SHP77 treated with DMSO at 0.1 percent for 48 hours (cell line): Measurements from ENCODE around the gene GIGYF1.
A peak's percentile ranks its signal among the peaks of the same experiment; 100 is the strongest.
"Not testable (repeated sequence)": the region's sequence is repeated elsewhere in the genome, so short reads cannot be mapped to it uniquely, and the experiment has no call there.

Source experiments
- DNase-seq: peaks from one replicate; lab custom pipeline; 2025; lab: John Stamatoyannopoulos, UW

The GIGYF1 gene

DNA sequence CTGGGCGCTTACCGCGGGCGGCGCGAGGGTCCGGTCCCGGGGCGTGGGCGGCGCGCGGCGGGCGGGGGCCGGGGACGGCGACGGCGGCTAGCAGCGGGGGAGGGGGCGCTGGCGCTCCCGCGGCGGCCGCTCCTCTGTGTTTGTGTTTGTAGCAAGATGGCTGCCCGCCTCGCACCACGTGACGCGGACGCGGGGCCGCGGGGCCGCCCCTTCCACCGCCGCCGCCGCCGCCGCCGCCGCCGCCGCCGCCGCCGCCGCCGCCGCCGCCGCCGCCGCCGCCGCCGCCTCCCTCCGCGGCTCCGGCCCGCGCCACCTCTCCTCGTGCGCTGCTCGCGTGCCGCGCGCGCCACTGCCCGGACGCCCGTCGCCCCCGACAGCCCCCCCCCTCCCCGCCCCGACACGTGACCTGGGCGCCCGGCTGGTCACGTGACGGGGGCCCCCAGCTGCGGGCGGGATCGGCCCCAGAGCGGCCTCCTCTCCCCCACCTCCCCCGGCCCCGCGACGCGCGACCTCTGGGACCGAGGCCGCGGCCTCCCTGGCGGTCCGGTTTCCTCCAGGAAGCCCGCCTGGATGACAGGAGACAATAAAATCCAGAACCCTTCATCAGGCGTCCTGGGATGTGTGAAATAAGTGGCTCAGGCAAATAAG, at the start of gene GIGYF1:
Gene GIGYF1, minus strand, starts transcription at position 153 of the 648 bp plus-strand sequence. CDS start 6,012 bp downstream, outside the sequence.
- DNase-seq, result peak; percentile 12

- no peak for DNase-seq
These were observed 45.9 kb upstream of the GIGYF1 start for GRCh38 chr7:100739934-100740333.

- no peak for DNase-seq
These were observed 42.6 kb upstream of the GIGYF1 start for GRCh38 chr7:100736671-100737070.

- DNase-seq, result no peak
These were observed 41.7 kb upstream of the GIGYF1 start for GRCh38 chr7:100735730-100736129.

GRCh38 chr7:100731937-100732636, 38.0 kb upstream of the GIGYF1 start:
- DNase-seq, result no peak

- DNase-seq, result no peak
These were observed 36.2 kb upstream of the GIGYF1 start for GRCh38 chr7:100730136-100730800.

GRCh38 chr7:100728196-100728595, 34.1 kb upstream of the GIGYF1 start:
- DNase-seq, result no peak

DNA sequence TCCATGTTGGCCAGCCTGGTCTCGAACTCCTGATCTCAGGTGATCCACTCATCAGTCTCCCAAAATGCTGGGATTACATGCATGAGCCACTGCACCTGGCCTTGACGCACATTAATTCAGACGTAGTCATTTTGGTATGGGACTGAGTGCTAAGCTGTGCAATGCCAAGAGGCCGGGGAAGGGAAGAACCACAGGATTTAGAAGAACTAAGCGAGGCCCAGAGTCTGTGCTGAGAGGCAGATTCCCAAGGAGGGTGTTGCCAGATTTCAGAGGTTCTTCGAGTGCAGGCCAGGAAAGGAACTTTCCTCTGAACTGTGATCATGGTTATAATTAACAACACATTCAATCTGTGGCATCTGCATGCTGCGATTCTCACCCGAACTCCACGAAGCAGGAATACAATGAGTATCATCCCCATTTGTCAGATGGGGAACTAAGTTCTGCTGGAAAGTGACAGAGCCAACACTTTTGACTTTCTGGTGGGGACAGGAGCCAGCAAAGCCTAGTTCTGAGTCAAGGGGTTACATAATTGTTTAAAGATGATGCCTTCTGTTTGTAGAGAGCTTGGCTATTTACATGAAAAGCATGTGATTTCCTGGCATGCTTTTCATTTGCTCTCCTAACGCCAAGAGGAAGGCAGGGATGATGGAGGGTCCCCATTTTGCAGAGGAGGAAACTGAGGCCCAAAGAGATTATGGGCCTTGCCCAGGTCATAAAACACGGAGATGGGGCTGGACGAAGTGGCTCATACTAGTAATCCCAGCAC, 33.1 kb upstream of the GIGYF1 start:
- DNase-seq, result no peak

- DNase-seq, result not testable (repeated sequence)
These were observed 30.3 kb upstream of the GIGYF1 start for GRCh38 chr7:100724364-100724763.

- no peak for DNase-seq
These were observed 29.8 kb upstream of the GIGYF1 start for GRCh38 chr7:100723732-100724275.

GRCh38 chr7:100722480-100723212, 28.6 kb upstream of the GIGYF1 start:
- no peak for DNase-seq

- no peak for DNase-seq
These were observed 27.4 kb upstream of the GIGYF1 start for GRCh38 chr7:100721505-100721812.

DNA sequence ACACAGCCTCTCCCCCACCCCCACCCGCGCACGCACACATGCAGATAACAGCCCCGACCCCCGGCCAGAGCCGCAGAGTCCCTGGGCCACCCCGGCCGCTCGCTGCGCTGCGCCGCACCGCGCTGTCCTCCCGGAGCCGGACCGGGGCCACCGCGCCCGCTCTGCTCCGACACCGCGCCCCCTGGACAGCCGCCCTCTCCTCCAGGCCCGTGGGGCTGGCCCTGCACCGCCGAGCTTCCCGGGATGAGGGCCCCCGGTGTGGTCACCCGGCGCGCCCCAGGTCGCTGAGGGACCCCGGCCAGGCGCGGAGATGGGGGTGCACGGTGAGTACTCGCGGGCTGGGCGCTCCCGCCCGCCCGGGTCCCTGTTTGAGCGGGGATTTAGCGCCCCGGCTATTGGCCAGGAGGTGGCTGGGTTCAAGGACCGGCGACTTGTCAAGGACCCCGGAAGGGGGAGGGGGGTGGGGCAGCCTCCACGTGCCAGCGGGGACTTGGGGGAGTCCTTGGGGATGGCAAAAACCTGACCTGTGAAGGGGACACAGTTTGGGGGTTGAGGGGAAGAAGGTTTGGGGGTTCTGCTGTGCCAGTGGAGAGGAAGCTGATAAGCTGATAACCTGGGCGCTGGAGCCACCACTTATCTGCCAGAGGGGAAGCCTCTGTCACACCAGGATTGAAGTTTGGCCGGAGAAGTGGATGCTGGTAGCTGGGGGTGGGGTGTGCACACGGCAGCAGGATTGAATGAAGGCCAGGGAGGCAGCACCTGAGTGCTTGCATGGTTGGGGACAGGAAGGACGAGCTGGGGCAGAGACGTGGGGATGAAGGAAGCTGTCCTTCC, 26.8 kb upstream of the GIGYF1 start:
- no peak for DNase-seq

- DNase-seq, result no peak
These were observed 26.2 kb upstream of the GIGYF1 start, which contains the start of gene EPO for GRCh38 chr7:100720279-100720670. Gene EPO (plus strand): TSS chr7:100720468. CDS start chr7:100720981, 513 bp downstream.

DNA sequence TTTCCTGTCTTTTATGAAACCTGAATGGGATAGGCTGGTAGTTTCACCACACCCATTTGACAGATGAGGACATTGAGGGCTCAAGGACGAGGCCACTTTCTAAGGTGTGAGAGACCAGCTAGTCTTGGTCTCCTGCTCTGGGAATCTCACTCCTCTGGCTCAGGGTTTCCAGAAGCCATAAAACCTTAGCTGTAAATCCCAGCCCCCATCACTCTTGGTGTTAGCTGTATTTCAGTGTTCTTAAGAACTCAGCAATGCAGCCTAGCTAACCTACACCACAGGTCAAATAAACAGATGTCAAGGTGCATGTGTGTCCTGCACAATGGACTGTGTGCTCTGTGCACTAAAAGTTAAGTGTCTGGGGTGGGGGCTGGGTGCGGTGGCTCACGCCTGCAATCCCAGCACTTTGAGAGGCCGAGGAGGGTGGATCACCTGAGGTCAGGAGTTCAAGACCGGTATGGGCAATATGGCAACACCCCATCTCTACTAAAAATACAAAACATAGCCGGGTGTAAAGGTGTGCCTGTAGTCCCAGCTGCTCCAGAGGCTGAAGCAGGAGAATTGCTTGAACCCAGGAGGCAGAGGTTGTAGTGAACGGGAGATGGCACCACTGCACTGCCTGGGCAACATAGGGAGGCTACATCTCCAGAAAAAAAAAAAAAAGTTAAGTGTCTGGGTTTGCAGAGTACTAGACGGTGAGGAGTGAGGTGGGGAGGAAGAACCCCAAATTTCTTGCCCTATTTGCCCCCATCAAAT, 25.7 kb upstream of the GIGYF1 start:
- DNase-seq, result no peak

DNA sequence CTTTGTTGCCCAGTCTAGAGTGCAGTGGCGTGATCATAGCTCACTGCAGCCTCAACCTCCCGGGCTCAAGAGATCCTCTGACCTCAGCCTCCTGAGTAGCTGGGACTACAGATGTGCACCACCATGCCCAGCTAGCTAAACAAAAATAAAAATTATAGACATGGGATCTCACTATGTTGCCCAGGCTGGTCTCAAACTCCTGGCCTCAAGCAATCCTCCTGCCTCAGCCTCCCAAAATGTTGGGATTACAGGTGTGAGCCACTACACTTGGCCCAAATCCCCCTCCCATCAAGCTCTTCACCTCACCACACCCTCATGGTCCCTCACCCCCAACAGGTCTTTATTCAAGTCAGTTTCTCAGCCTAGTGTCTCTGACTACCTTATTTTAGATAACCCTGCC, 23.0 kb upstream of the GIGYF1 start:
- not testable (repeated sequence) for DNase-seq

GRCh38 chr7:100714725-100715124, 20.7 kb upstream of the GIGYF1 start:
- DNase-seq, result no peak

DNA sequence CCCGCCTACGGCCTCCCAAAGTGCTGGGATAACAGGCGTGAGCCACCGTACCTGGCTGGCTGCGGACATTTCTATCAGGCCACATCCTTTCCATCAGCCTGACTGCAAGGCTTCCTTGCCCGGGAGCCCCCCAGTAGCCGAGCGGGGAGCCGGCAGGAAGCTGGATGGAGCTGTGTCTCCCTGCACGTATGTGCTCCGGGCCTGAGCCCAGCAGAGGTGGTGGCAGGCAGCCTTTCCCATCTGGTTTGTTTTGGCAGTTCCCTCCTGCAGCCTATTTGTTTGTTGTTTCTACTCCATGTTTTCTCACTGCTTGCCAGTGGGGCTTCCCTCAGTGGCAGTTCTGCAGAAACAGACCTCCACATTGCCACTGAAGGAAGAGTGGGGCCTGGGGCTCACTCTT, 17.3 kb upstream of the GIGYF1 start:
- DNase-seq, result no peak

GRCh38 chr7:100710452-100710851, 16.4 kb upstream of the GIGYF1 start:
- DNase-seq, result no peak

GRCh38 chr7:100708395-100708794, 14.3 kb upstream of the GIGYF1 start:
- no peak for DNase-seq
